Neuronal stem cell (in vitro differentiated cells): Measurements from ENCODE around the gene PPIB.

Experiments
- DNase-seq: peaks from one replicate; pipeline ENCODE4 v3.0.0-alpha.2; 2013; ENCODE audit warnings: low spot score
- H2AFZ ChIP-seq: one replicate; pipeline ENCODE4 v1.6.1; 2013; ENCODE audit warnings: mild to moderate bottlenecking, low read length, inconsistent platforms
- H2AK5ac ChIP-seq: 2 replicates; pipeline ENCODE4 v1.6.1; 2013; ENCODE audit warnings: low read depth, mild to moderate bottlenecking, inconsistent platforms, low read length, moderate library complexity, mixed read lengths
- H2BK120ac ChIP-seq: 2 replicates; pipeline ENCODE4 v1.6.1; 2013; ENCODE audit warnings: low read depth, mild to moderate bottlenecking, inconsistent platforms, low read length, moderate library complexity, mixed read lengths
- H2BK12ac ChIP-seq: one replicate; pipeline ENCODE4 v1.6.1; 2013; ENCODE audit warnings: low read length, inconsistent platforms
- H2BK15ac ChIP-seq: 2 replicates; pipeline ENCODE4 v1.6.1; 2013; ENCODE audit warnings: mild to moderate bottlenecking, low read length, inconsistent platforms, mixed read lengths
- H2BK5ac ChIP-seq: one replicate; pipeline ENCODE4 v1.6.1; 2013; ENCODE audit warnings: inconsistent platforms, mild to moderate bottlenecking, low read length, moderate library complexity
- H3K14ac ChIP-seq: one replicate; pipeline ENCODE4 v1.6.1; 2013; ENCODE audit warnings: low read length, inconsistent platforms
- H3K18ac ChIP-seq: 2 replicates; pipeline ENCODE4 v1.6.1; 2013; ENCODE audit warnings: low read length, inconsistent platforms
- H3K23ac ChIP-seq: 2 replicates; pipeline ENCODE4 v1.6.1; 2013; ENCODE audit warnings: low read depth, mild to moderate bottlenecking, mixed read lengths, low read length, inconsistent platforms; ENCODE audit not compliant: poor library complexity
- H3K27ac ChIP-seq: replicated peaks from 3 replicates; pipeline ENCODE4 v1.5.1; 2013; ENCODE audit warnings: low read length, inconsistent platforms
- H3K27me3 ChIP-seq, 3 experiments: 2 replicates each; pipeline ENCODE4 v1.6.1; 2013; ENCODE audit warnings: low read length in 3 of 3, mild to moderate bottlenecking in 2 of 3, inconsistent platforms in 1 of 3, low read depth in 1 of 3, mixed read lengths in 1 of 3, moderate library complexity in 1 of 3; ENCODE audit not compliant: control insufficient read depth in 3 of 3, insufficient read depth in 3 of 3
- H3K36me3 ChIP-seq, 2 donors: replicated peaks in 1 of 2; 2 replicates each; pipeline ENCODE4 v1.6.1; 2013; ENCODE audit warnings: low read length in 2 of 2; ENCODE audit not compliant: control insufficient read depth in 2 of 2, insufficient read depth in 2 of 2
- H3K4ac ChIP-seq: 2 replicates; pipeline ENCODE4 v1.6.1; 2013; ENCODE audit warnings: inconsistent platforms, mild to moderate bottlenecking, low read length, moderate library complexity
- H3K4me1 ChIP-seq, 2 donors: 1 replicate in 1 of 2; 2 replicates in 1 of 2; pipeline ENCODE4 v1.6.1; 2013; ENCODE audit warnings: low read length in 2 of 2, low read depth in 1 of 2; ENCODE audit not compliant: control insufficient read depth in 2 of 2, insufficient read depth in 1 of 2
- H3K4me2 ChIP-seq: one replicate; pipeline ENCODE4 v1.6.1; 2013; ENCODE audit warnings: mild to moderate bottlenecking, low read length, inconsistent platforms; ENCODE audit not compliant: insufficient read depth, poor library complexity, severe bottlenecking
- H3K4me3 ChIP-seq, 2 donors: 2 replicates each; pipeline ENCODE4 v1.5.1; 2013; ENCODE audit warnings: low read length in 2 of 2, mild to moderate bottlenecking in 2 of 2, inconsistent platforms in 1 of 2, moderate library complexity in 1 of 2
- H3K79me1 ChIP-seq: one replicate; pipeline ENCODE4 v1.6.1; 2013; ENCODE audit warnings: low read depth, mild to moderate bottlenecking, inconsistent platforms, low read length, moderate library complexity
- H3K9ac ChIP-seq: one replicate; pipeline ENCODE4 v1.6.1; 2013; ENCODE audit warnings: mild to moderate bottlenecking, low read depth, low read length, inconsistent platforms; ENCODE audit not compliant: poor library complexity
- H3K9me3 ChIP-seq, 2 donors: replicated peaks in 1 of 2; 2 replicates each; pipeline versions ENCODE3 to v1.6.1; 2013; ENCODE audit warnings: low read length in 2 of 2, mild to moderate bottlenecking in 2 of 2, inconsistent platforms in 1 of 2, low read depth in 1 of 2, mixed read lengths in 1 of 2, moderate library complexity in 1 of 2; ENCODE audit not compliant: control insufficient read depth in 2 of 2, insufficient read depth in 1 of 2
- H4K8ac ChIP-seq: one replicate; pipeline ENCODE4 v1.6.1; 2013; ENCODE audit warnings: low read depth, mild to moderate bottlenecking, inconsistent platforms, low read length, moderate library complexity
- H4K91ac ChIP-seq: one replicate; pipeline ENCODE4 v1.6.1; 2013; ENCODE audit warnings: low read length, low read depth, mild to moderate bottlenecking, inconsistent platforms; ENCODE audit not compliant: poor library complexity
- WGBS, 2 donors: extraction: QIAGEN DNeasy Blood & Tissue Kit; methylation state at CpG; one replicate each; pipeline ENCODE4 v1.1.7; 2013; ENCODE audit warnings: missing lambda C conversion rate in 2 of 2, mixed read lengths in 1 of 2; ENCODE audit not compliant: insufficient read length in 2 of 2, insufficient replicate concordance in 1 of 2; ENCODE audit errors: extremely low coverage in 2 of 2; 5-methylcytosine and 5-hydroxymethylcytosine counted together

Gene PPIB

DNA sequence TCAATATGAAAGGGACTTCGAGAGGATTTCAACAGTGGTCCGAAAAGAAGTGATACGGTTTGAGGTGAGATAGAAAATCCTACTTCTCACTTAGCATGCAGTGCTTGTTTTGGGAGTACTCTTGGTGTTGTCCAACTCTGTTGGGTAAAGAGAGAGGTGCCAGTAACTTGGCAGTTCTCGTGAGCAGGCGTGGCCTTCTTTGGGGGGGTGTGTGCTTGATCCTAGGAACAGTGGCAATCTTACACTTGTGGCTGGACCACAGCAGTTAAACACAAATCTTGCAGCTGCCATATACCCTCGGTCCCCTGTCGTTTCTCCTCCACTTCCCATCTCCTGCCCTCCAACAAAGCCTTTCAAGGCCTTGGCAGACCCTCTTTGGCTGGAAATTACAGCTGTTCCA lies 26.5 kb downstream of the PPIB start:
- no peak overlapping the region for H2BK15ac ChIP-seq
- H2BK5ac ChIP-seq = no peak overlapping the region
- no peaks in the 10 kb centered on the region for H3K4me1 ChIP-seq
- H3K9me3 ChIP-seq = no peaks in the 10 kb centered on the region
- H3K23ac ChIP-seq = no peak overlapping the region
- no peak overlapping the region for H3K27ac ChIP-seq
- DNase-seq = no peak
- no peak overlapping the region for H3K4ac ChIP-seq
- no CpG with 5 or more reads among the region's 7 CpGs for WGBS, 2 donors
- H2AK5ac ChIP-seq = no peak overlapping the region
- H3K27me3 ChIP-seq = no peaks in the 10 kb centered on the region
- H3K36me3 ChIP-seq = peaks cover 44 to 81% of the 10 kb centered on the region in 2 donors
- H2AFZ ChIP-seq = no peak overlapping the region
- no peak overlapping the region for H3K4me3 ChIP-seq
- no peak overlapping the region for H4K8ac ChIP-seq
- H3K9ac ChIP-seq = no peak overlapping the region
- H3K18ac ChIP-seq = no peak overlapping the region
- no peak overlapping the region for H2BK120ac ChIP-seq
- H3K4me2 ChIP-seq = no peak overlapping the region
- H3K14ac ChIP-seq = no peak overlapping the region
- H2BK12ac ChIP-seq = no peak overlapping the region
- H3K79me1 ChIP-seq = no peaks in the 10 kb centered on the region
- no peak overlapping the region for H4K91ac ChIP-seq

DNA sequence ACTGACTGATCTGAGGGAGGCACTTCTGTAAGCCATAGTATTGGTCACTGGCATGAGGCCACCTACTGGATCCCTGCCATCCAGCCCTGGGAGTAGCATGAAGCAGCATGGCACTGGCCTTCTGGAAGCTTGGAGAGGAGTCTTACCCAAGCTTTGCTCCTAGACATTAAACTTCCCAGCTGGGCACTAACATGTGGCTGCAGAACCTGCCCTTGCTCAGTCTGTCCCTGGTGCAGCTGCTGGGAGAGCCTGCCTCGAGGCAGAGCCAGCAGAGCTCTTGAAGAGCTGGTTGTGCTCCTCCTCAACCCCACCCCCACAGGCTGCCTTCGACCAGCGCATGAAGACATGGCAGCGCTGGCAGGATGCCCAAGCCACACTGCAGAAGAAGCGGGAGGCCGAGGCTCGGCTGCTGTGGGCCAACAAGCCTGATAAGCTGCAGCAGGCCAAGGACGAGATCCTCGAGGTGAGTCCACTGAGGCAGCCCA lies 28.4 kb downstream of the PPIB start:
- H4K8ac ChIP-seq = no peak overlapping the region
- no peak overlapping the region for H2BK15ac ChIP-seq
- peaks cover 55 to 89% of the 10 kb centered on the region in 2 donors for H3K36me3 ChIP-seq
- no peak overlapping the region for H3K4ac ChIP-seq
- no peak overlapping the region for H3K27ac ChIP-seq
- H3K4me3 ChIP-seq = no peak overlapping the region
- H3K79me1 ChIP-seq = no peaks in the 10 kb centered on the region
- H3K9me3 ChIP-seq = no peaks in the 10 kb centered on the region
- no peak overlapping the region for H2BK12ac ChIP-seq
- no peak overlapping the region for H2BK5ac ChIP-seq
- H3K4me1 ChIP-seq = no peaks in the 10 kb centered on the region
- no peak overlapping the region for H3K18ac ChIP-seq
- WGBS, 2 donors = no CpG with 5 or more reads among the region's 9 CpGs
- H2AFZ ChIP-seq = no peak overlapping the region
- H4K91ac ChIP-seq = no peak overlapping the region
- DNase-seq = no peak
- H3K9ac ChIP-seq = peak overlapping the region; percentile 38
- no peaks in the 10 kb centered on the region for H3K27me3 ChIP-seq
- no peak overlapping the region for H2BK120ac ChIP-seq
- no peak overlapping the region for H2AK5ac ChIP-seq
- no peak overlapping the region for H3K4me2 ChIP-seq
- no peak overlapping the region for H3K14ac ChIP-seq
- no peak overlapping the region for H3K23ac ChIP-seq

DNA sequence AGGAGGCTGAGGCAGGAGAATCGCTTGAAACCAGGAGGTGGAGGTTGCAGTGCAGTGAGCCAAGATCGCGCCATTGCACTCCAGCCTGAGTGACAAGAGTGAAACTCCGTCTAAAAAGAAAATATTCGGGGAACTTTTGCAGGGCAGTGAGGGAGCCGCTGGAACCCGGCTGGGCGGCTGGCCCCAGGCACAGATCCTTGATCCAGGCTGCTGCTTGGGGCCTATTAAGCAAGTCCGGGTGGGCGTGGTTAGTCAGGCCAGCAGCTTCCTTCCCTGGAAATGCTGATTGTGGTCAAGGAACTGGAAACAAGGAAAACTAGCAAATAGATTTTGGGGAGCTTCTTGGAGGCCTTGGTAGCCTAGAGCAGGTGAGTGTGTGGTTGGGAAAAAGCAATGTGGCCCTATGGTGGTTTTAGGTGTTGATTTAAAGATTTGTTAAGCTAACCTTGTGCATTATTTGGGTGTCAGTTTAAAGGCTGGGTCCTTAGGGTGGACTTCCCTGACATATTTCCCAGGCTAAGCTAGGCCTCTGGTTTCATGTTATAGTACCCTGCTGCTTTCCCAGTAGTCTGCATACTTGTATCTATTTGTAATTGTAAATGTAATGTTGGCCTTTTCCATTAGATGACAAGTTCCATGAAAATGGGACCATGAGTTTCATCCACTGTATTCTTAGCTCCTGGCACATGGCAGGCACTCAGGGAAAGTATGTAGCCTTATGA lies 29.0 kb downstream of the PPIB start:
- Histone ChIP-seq H3K9me3 (no peaks in the 10 kb centered on the region), H2BK12ac (no peak overlapping the region), H3K18ac (no peak overlapping the region), H4K91ac (no peak overlapping the region), H3K23ac (no peak overlapping the region), H2AK5ac (no peak overlapping the region), H3K4me1 (no peaks in the 10 kb centered on the region), H2BK15ac (no peak overlapping the region), H2BK120ac (no peak overlapping the region), H3K9ac (no peak overlapping the region), H3K14ac (no peak overlapping the region), H3K4me2 (no peak overlapping the region), H3K79me1 (no peaks in the 10 kb centered on the region), H3K4me3 (no peak overlapping the region), H3K4ac (no peak overlapping the region), H2AFZ (no peak overlapping the region), H3K27ac (no peak overlapping the region), H4K8ac (no peak overlapping the region), H2BK5ac (no peak overlapping the region), H3K27me3 (no peaks in the 10 kb centered on the region), H3K36me3 (peaks cover 55 to 91% of the 10 kb centered on the region in 2 donors)
- no peak for DNase-seq
- whole genome bisulfite sequencing, 2 donors = no CpG with 5 or more reads among the region's 10 CpGs

DNA sequence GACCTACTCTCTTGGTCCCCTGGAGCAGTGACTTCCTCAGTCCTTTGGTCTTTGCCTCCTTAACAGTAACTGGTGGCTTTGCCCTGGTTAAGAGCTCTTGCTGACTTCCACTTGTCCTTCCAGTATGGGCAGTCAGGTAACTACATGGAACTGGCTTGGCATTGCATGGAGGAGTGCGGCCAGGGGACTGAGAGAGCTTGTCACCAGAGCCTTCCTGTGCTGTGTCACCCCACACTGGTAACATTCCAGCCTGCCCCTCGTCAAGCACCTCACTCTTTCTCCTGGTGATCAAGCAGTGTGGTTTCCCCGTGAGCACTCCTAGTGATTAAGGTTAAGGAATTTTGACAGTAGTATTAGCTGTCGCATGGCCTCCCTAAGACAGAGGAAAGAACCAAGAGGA lies 30.6 kb downstream of the PPIB start:
- H2BK120ac ChIP-seq = no peak overlapping the region
- H2AFZ ChIP-seq = no peak overlapping the region
- no peak overlapping the region for H2BK15ac ChIP-seq
- no peak overlapping the region for H3K9ac ChIP-seq
- H3K79me1 ChIP-seq = no peaks in the 10 kb centered on the region
- H4K8ac ChIP-seq = no peak overlapping the region
- no peak for DNase-seq
- H2BK5ac ChIP-seq = no peak overlapping the region
- H3K14ac ChIP-seq = no peak overlapping the region
- H3K23ac ChIP-seq = no peak overlapping the region
- H3K4me3 ChIP-seq = no peak overlapping the region
- no peaks in the 10 kb centered on the region for H3K9me3 ChIP-seq
- H3K27me3 ChIP-seq = no peaks in the 10 kb centered on the region
- no peak overlapping the region for H2BK12ac ChIP-seq
- H3K4ac ChIP-seq = no peak overlapping the region
- peaks cover 60 to 91% of the 10 kb centered on the region in 2 donors for H3K36me3 ChIP-seq
- no peaks in the 10 kb centered on the region for H3K4me1 ChIP-seq
- H3K27ac ChIP-seq = no peak overlapping the region
- H3K4me2 ChIP-seq = no peak overlapping the region
- H2AK5ac ChIP-seq = no peak overlapping the region
- WGBS, 2 donors = no CpG with 5 or more reads among the region's 4 CpGs
- H3K18ac ChIP-seq = no peak overlapping the region
- no peak overlapping the region for H4K91ac ChIP-seq
